Epithelial cell of proximal tubule (primary cell): ENCODE data around the gene GRIA4. TPM values are rescaled to one million over a fixed set of nuclear protein-coding genes. Genes with fewer than 3 reads are reported as not detected.
"Not testable (repeated sequence)": the region's sequence is repeated elsewhere in the genome, so short reads cannot be mapped to it uniquely, and the experiment has no call there.

ENCODE experiments used
- DNase-seq: peaks from one replicate; pipeline ENCODE4 v3.0.0-alpha.2; 2011; ENCODE audit warnings: low read depth
- H3K4me3 ChIP-seq: 2 replicates; pipeline ENCODE4 v1.5.1; 2011; ENCODE audit warnings: low read depth, mild to moderate bottlenecking, low read length
- total RNA-seq: library from RNA; depleted of rRNA; stranded (reverse); fragments of >200 nt; gene quantifications from 2 replicates; pipeline ENCODE4 v1.2.3, GENCODE V29; 2015
- TF ChIP-seq, protein P1 (sequence below): conservative IDR thresholded peaks from 2 replicates; pipeline ENCODE4 v1.5.1; 2012; ENCODE audit warnings: low read depth, mild to moderate bottlenecking, low read length

Gene GRIA4
- total RNA-seq, 1 donor from 2014 or later, result 0.69 TPM

- TF ChIP-seq, protein P1, sequence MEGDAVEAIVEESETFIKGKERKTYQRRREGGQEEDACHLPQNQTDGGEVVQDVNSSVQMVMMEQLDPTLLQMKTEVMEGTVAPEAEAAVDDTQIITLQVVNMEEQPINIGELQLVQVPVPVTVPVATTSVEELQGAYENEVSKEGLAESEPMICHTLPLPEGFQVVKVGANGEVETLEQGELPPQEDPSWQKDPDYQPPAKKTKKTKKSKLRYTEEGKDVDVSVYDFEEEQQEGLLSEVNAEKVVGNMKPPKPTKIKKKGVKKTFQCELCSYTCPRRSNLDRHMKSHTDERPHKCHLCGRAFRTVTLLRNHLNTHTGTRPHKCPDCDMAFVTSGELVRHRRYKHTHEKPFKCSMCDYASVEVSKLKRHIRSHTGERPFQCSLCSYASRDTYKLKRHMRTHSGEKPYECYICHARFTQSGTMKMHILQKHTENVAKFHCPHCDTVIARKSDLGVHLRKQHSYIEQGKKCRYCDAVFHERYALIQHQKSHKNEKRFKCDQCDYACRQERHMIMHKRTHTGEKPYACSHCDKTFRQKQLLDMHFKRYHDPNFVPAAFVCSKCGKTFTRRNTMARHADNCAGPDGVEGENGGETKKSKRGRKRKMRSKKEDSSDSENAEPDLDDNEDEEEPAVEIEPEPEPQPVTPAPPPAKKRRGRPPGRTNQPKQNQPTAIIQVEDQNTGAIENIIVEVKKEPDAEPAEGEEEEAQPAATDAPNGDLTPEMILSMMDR, result no peak
- no peak overlapping the region for H3K4me3 ChIP-seq
- no peak for DNase-seq
Measured at GRCh38 chr11:105774899-105775298, 165.0 kb downstream of the GRIA4 start.

- DNase-seq, result no peak
- TF ChIP-seq, protein P1, result no peak
- H3K4me3 ChIP-seq, result no peak overlapping the region
Measured at GRCh38 chr11:105780781-105781525, 171.1 kb downstream of the GRIA4 start.

GRCh38 chr11:105781807-105782206 is 171.9 kb downstream of the GRIA4 start:
- no peak overlapping the region for H3K4me3 ChIP-seq
- TF ChIP-seq, protein P1, result no peak
- no peak for DNase-seq

- DNase-seq, result no peak
- TF ChIP-seq, protein P1, result no peak
- no peak overlapping the region for H3K4me3 ChIP-seq
Measured at GRCh38 chr11:105783216-105783615, 173.3 kb downstream of the GRIA4 start.

DNA sequence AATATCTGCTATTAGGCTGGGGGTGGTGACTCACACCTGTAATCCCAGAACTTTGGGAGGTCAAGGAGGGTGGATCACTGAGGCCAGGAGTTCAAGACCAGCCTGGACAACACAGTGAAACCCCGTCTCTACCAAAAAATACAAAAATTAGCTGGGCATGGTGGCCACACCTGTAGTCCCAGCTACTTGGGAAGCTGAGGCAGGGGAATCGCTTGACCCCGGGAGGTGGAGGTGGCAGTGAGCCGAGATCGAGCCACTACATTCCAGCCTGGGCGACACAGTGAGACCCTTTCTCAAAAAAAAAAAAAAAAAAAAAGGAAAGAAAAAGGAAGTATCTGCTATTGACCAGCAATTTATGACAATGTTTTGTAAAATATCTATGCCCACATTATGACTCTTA is 176.0 kb downstream of the GRIA4 start:
- not testable (repeated sequence) for DNase-seq

GRCh38 chr11:105786741-105787140 is 176.9 kb downstream of the GRIA4 start:
- TF ChIP-seq, protein P1, result no peak
- H3K4me3 ChIP-seq, result no peak overlapping the region
- DNase-seq, result no peak

More for the DNA sequence above, 176.0 kb downstream of the GRIA4 start:
- not testable (repeated sequence) for H3K4me3 ChIP-seq

GRCh38 chr11:105789579-105790420 is 179.9 kb downstream of the GRIA4 start:
- H3K4me3 ChIP-seq, result no peak overlapping the region
- TF ChIP-seq, protein P1, result no peak
- DNase-seq, result no peak
